GM19372 (cell line): ENCODE measurements around the gene NCOA1.
"Not testable (repeated sequence)": the region's sequence is repeated elsewhere in the genome, so short reads cannot be mapped to it uniquely, and the experiment has no call there.

Source experiments
- ATAC-seq: cut with Tn5 transposase; IDR thresholded peaks from one replicate; pipeline ENCODE4 v1.9.1; 2021; ENCODE audit warnings: mild to moderate bottlenecking, low read depth, moderate library complexity; ENCODE audit not compliant: unreplicated experiment

The NCOA1 gene

DNA sequence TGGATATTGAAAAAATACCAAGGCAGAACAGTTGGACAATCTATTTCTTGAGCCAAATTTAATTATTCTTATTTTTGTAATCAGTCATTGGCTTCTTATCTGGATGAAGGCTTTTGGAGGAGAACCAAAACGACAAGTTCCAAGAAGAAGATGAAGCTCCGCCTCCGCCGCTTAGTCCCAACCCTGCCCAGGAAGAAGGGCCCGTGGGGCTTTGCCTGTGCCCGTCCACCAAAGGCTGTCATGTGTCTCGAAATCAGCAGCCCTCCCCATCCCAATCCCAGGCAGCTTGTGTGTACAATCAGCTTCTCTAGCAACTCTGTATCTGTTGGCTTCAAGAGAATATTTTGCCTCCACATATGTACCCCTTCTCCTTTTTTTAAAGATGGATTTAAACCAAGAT lies 277.5 kb downstream of the NCOA1 start:
- no peak for ATAC-seq

GRCh38 chr2:24771061-24771460 lies 280.0 kb downstream of the NCOA1 start:
- no peak for ATAC-seq

DNA sequence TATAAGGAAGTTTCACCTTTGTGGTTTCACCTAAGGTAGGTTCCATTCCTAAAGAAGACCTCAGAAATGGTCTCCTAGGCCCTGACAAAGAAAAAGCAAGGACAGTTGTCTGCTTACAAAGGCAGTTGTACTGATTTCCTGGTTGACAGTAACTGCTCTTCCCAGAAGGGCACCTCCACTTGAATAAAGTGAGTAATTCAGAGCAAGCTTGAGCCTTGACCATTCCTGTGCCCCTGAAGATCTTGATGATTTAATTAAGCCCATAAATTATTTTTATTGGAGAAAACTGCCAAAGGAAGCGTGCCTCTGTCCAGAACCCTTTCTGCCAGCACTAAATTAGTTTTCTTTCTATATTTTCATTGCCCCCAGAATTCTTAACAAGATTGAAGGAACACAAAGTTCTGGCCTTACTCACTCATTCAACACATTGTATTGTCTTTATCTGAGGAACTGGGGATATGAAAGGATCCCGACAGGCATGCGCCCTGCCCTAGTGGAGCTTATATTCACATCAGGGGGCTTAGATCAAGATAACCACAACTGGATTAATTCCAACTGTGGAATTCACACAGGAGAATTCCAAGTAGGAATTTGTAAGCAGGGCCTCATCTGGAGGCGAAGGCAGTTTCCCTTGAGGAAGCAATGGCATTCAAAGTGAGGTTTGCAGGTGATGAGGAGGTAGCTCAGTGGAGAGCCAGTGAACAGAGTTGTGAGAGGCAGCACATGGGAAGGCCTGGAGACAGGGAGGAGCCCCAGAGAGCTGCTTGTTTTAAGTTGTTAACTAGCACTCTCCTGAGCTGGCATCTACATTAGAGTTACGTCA lies 280.9 kb downstream of the NCOA1 start:
- no peak for ATAC-seq

DNA sequence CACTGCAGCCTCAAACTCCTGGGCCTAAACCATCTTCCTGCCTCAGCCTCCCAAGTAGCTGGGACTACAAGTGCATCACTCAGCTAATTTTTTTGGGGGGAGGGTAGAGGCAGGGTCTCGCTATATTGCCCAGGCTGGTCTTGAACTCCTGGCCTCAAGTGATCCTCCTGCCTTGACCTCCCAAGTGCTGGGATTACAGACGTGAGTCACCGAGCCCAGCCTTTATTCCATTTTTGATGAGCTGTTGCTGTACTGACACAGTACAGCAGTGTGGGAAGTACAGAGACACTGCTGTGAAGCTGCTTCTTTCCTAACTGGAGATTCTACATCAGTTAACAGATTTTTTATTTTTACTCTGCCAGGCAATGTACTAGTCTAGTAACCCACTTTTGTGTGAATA lies 283.3 kb downstream of the NCOA1 start:
- no peak for ATAC-seq

DNA sequence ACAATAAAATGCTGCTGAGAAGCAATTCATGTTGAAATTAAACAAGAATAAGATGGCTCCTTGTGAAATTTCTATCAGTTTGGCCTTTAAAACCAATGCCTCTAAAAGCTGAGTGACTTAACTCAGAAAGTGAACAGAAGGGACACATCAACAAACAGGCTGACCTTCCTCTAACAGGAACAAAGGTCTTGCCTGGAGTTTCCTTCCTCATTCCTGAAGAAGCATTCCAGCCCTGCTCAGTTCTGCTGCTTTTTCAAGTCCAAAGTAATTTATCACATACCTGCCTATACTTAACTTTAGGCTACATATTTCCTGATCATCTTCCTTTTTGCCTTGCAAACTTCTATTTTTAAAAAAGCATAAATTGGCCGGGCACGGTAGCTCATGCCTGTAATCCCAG lies 288.1 kb downstream of the NCOA1 start:
- no peak for ATAC-seq

DNA sequence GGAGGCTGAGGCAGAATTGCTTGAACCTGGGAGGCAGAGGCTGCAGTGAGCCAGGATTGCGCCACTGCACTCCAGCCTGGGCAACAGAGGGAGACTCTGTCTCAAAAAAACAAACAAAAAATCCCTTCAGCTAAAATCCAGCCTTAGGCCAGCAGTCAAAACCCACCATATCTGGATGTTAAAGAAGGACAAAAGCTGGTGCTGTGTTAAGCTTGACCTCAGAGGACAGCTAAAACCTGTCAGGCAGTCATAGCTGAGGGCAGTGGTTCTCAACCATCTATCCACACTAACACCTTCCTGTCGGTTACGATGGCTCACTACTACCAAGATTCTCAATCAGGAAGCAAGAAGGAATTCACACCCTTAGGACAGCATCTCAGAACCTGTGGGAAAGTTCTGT lies 292.6 kb downstream of the NCOA1 start:
- ATAC-seq: no peak

DNA sequence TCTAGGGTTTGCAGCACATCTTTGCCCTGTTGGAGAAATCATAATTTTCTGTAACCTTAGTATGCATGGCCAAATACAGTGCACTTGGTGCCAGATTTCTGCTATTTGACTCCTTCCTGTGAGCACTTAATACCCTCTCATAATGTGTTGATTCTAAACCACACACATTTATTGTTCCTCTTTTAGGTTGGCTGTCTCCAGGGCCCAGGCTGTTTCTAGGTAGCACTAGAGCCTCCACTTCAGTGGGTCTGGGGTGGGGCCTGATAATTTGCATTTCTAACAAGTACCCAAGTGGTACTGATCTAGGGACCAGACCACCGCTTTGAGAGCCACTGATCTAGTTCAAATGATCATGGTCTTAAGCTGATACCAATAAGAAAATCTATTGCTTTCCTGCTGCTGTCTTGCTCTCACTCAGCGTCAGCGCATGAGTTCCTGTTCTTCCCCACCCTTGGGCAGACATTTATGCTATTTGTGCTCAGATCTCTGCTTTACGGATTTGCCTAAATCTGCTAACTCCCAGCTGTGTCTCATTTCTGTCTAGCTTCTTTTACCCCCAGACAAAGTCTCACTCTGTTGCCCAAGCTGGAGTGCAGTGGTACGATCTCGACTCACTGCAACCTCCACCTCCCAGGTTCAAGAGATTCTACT lies 294.7 kb downstream of the NCOA1 start:
- ATAC-seq: peak; percentile 85

GRCh38 chr2:24787532-24787931 lies 296.5 kb downstream of the NCOA1 start:
- ATAC-seq: no peak

DNA sequence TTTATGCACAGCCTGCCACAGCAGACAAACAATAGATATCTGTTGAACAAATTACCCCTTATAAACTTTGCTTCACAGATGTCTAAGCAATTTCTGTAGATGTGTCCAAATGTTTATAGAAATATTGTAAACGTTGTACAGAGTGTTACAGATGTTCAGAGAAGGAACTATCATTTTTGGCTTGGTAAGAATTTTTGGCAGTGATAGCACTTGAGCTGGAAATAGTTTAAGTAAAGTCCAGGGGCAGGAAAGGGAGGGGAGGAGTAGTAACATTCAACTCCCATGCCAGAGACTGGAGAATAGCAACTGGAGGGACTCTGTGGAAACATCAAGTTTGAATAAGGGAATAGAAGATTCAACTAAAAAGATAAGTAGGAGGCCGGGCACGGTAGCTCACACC lies 297.8 kb downstream of the NCOA1 start:
- no peak for ATAC-seq

- ATAC-seq: no peak
Measured at GRCh38 chr2:24791452-24791851, 300.4 kb downstream of the NCOA1 start.

- no peak for ATAC-seq
Measured at GRCh38 chr2:24792542-24792873, 301.5 kb downstream of the NCOA1 start.

- peak; percentile 93 for ATAC-seq
Measured at GRCh38 chr2:24792874-24793760, 302.1 kb downstream of the NCOA1 start, which contains the start of the genes CENPO and PTRHD1. Gene CENPO, plus strand, starts transcription at chr2:24793425. Its CDS starts 495 bp downstream, at chr2:24793920. Gene PTRHD1, minus strand, starts transcription at chr2:24793391. Its CDS starts 14 bp downstream, at chr2:24793377.

GRCh38 chr2:24793761-24794435 lies 302.8 kb downstream of the NCOA1 start:
- ATAC-seq: no peak

- ATAC-seq: no peak
Measured at GRCh38 chr2:24797644-24798043, 306.6 kb downstream of the NCOA1 start.

- ATAC-seq: not testable (repeated sequence)
Measured at GRCh38 chr2:24800487-24800886, 309.4 kb downstream of the NCOA1 start.

- ATAC-seq: not testable (repeated sequence)
Measured at GRCh38 chr2:24805811-24806660, 315.0 kb downstream of the NCOA1 start.

DNA sequence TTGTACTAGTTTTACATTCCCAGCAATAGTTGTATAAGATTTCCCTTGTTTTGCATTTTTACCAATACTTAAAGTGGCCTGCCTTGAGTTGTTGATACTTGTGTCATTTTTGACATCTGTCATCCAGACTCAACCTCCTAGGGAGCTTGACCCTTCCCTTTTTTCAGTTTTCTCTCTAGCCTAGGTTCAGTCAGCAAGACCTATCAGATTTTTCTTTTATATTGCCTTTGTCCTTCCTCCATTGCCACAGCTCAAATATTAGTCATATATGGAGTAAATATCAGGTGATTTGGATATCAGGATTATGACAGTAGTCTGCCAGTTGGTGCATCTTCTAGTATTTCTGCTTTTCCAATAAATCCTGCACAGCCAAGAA lies 315.6 kb downstream of the NCOA1 start:
- no peak for ATAC-seq

DNA sequence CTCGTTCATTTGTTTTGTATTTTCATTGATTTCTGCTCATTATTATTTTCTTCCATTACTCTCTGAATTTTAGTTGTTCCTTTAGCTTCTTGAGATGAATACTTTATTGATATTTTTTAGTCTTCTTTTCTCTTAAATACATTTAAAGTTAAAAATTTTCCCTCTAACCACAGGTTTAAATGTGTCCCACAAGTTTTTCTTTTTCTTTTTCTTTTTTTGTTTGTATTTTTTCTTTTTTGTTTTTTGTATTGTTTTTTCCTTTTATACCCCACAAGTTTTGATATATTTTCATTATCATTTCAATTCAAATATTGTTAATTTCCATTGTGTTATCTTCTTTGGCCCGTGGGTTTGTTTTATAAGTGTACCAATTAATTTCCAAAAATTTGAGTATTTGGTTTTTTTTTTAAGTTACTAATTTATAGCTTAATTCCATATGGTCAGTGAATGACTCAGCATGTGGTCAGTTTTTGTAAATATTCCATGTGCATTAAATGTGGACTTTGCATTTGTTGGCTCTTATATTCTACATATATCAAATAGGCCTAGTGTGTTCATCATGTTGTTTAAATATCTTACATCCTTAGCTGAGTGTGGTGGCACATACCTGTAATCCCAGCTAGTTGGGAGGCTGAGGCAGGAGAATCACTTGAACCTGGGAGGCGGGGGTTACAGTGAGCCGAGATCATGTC lies 318.4 kb downstream of the NCOA1 start:
- no peak for ATAC-seq

- no peak for ATAC-seq
Measured at GRCh38 chr2:24813691-24814137, 322.7 kb downstream of the NCOA1 start.
